Tibial artery (tissue), 4 donors: ENCODE measurements around the gene TM4SF18.

Experiments
- DNase-seq, 2 donors: peaks; one replicate each; pipeline ENCODE4 v3.0.0-alpha.2; 2019
- H3K27ac ChIP-seq, 2 donors: fragments of 200-600 bp; sonication (generic) in 1 of 2; 1 replicate in 1 of 2; 2 replicates in 1 of 2; pipeline ENCODE4 v1.5.1; 2018 to 2019; ENCODE audit warnings: mild to moderate bottlenecking in 1 of 2
- H3K27me3 ChIP-seq, 2 donors: fragments of 200-600 bp; sonication (generic) in 1 of 2; one replicate each; pipeline versions ENCODE4 v1.5.1 to v1.6.0; 2016 to 2019
- H3K36me3 ChIP-seq, 3 donors: fragments of 200-600 bp; sonication (generic) in 2 of 3; one replicate each; pipeline ENCODE4 v1.5.1; 2016 to 2019; ENCODE audit warnings: mild to moderate bottlenecking in 2 of 3
- H3K4me1 ChIP-seq, 4 donors: fragments of 200-600 bp; sonication (generic) in 2 of 4; 1 replicate in 3 of 4; 2 replicates in 1 of 4; pipeline ENCODE4 v1.5.1; 2016 to 2019
- H3K4me3 ChIP-seq, 2 donors: fragments of 200-600 bp; sonication (generic) in 1 of 2; 1 replicate in 1 of 2; 2 replicates in 1 of 2; pipeline ENCODE4 v1.5.1; 2018 to 2019; ENCODE audit warnings: mild to moderate bottlenecking in 2 of 2
- H3K9me3 ChIP-seq, 3 donors: fragments of 200-600 bp; sonication (generic) in 1 of 3; one replicate each; pipeline ENCODE4 v1.5.1; 2016 to 2019
- intact Hi-C: fragments of 100-400 bp; cut with DNase I; formaldehyde crosslinking; loops from one replicate; pipeline ENCODE4 v1.15.0; 2023; ENCODE audit warnings: low total_unique reads
- TF ChIP-seq, protein P1 (sequence below), 2 experiments: fragments of 200-600 bp in 1 of 2; fragments of 450-650 bp in 1 of 2; IDR thresholded peaks; one replicate each; pipeline ENCODE4 v1.5.1; 2017 to 2019; ENCODE audit warnings: antibody characterized with exemption in 2 of 2, mild to moderate bottlenecking in 1 of 2, moderate library complexity in 1 of 2

Gene TM4SF18

GRCh38 chr3:149319750-149320149, 13.7 kb downstream of the TM4SF18 start:
- no peaks in the 10 kb centered on the region for H3K27me3 ChIP-seq
- DNase-seq, result no peak
- H3K9me3 ChIP-seq, result no peaks in the 10 kb centered on the region
- H3K4me3 ChIP-seq, result no peak overlapping the region
- no peak overlapping the region for H3K27ac ChIP-seq
- no peaks in the 10 kb centered on the region for H3K36me3 ChIP-seq
- intact Hi-C loops, result no loop called here
- TF ChIP-seq, protein P1, sequence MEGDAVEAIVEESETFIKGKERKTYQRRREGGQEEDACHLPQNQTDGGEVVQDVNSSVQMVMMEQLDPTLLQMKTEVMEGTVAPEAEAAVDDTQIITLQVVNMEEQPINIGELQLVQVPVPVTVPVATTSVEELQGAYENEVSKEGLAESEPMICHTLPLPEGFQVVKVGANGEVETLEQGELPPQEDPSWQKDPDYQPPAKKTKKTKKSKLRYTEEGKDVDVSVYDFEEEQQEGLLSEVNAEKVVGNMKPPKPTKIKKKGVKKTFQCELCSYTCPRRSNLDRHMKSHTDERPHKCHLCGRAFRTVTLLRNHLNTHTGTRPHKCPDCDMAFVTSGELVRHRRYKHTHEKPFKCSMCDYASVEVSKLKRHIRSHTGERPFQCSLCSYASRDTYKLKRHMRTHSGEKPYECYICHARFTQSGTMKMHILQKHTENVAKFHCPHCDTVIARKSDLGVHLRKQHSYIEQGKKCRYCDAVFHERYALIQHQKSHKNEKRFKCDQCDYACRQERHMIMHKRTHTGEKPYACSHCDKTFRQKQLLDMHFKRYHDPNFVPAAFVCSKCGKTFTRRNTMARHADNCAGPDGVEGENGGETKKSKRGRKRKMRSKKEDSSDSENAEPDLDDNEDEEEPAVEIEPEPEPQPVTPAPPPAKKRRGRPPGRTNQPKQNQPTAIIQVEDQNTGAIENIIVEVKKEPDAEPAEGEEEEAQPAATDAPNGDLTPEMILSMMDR (IDR thresholded peaks at IDR 0.05), result no peak
- H3K4me1 ChIP-seq, result peaks cover 0 to 13% (median 0%) of the 10 kb centered on the region in 4 donors

DNA sequence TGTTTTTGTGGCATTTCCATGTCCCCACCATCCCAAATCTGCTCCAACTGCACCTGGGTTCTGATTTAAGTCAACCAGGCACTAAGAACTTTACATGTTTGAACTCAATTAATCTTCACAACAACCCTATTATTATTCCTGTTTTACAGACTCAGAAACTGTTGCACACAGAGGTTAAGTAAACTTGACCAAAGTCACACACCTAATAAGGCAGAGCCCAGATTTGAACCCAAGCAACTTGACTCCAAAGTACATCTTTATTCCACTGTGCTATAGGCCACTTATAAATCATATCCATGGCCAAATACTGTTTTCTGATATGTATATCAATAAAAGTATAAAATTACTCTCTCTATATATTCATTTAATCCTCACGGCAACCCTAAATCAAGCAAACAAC, 16.4 kb downstream of the TM4SF18 start:
- Histone ChIP-seq H3K27ac (no peak overlapping the region), H3K36me3 (no peaks in the 10 kb centered on the region), H3K27me3 (no peaks in the 10 kb centered on the region), H3K9me3 (no peaks in the 10 kb centered on the region), H3K4me3 (no peak overlapping the region), H3K4me1 (peaks cover 0 to 27% (median 0%) of the 10 kb centered on the region in 4 donors)
- no peak for DNase-seq
- intact Hi-C loops, result no loop called here
- TF ChIP-seq, protein P1 (IDR thresholded peaks at IDR 0.05), result no peak

DNA sequence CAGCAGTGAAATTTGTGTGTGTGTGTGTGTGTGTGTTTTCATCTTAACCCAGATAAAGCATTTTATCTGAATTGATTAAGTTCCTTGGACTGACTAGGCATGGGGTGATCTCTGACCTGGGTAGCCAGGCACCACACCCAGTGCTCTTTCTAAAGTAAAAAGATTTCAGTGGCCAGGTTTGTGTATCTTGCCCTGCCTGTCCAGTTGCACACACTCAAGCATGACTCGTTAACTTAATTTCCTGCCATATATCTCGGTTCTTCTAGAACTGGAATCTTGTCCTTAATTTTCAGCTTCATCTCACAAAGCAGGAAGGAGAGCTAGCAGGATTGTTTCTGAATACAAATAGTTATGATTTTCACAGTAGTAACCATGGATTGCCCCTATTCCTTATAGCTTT, 17.0 kb downstream of the TM4SF18 start:
- H3K4me1 ChIP-seq, result peaks cover 0 to 27% (median 0%) of the 10 kb centered on the region in 4 donors
- no peaks in the 10 kb centered on the region for H3K27me3 ChIP-seq
- no peak overlapping the region for H3K27ac ChIP-seq
- no peaks in the 10 kb centered on the region for H3K36me3 ChIP-seq
- intact Hi-C loops, result no loop called here
- no peaks in the 10 kb centered on the region for H3K9me3 ChIP-seq
- H3K4me3 ChIP-seq, result no peak overlapping the region
- TF ChIP-seq, protein P1 (IDR thresholded peaks at IDR 0.05), result no peak
- no peak for DNase-seq

GRCh38 chr3:149315694-149316093, 17.7 kb downstream of the TM4SF18 start:
- Histone ChIP-seq H3K4me3 (no peak overlapping the region), H3K4me1 (peaks cover 0 to 34% (median 1%) of the 10 kb centered on the region in 4 donors), H3K27me3 (no peaks in the 10 kb centered on the region), H3K27ac (peak overlapping the region; percentile 21 to 32), H3K9me3 (no peaks in the 10 kb centered on the region), H3K36me3 (no peaks in the 10 kb centered on the region)
- intact Hi-C loops, result no loop called here
- no peak for DNase-seq
- TF ChIP-seq, protein P1 (IDR thresholded peaks at IDR 0.05), result no peak

GRCh38 chr3:149314807-149315578, 18.4 kb downstream of the TM4SF18 start:
- peaks cover 0 to 39% (median 1%) of the 10 kb centered on the region in 4 donors for H3K4me1 ChIP-seq
- no peaks in the 10 kb centered on the region for H3K36me3 ChIP-seq
- H3K4me3 ChIP-seq, result no peak overlapping the region
- TF ChIP-seq, protein P1 (IDR thresholded peaks at IDR 0.05), result no peak
- no peak for DNase-seq
- H3K9me3 ChIP-seq, result no peaks in the 10 kb centered on the region
- H3K27ac ChIP-seq, result peak overlapping the region; percentile 21 to 32
- intact Hi-C loops, result no loop called here
- H3K27me3 ChIP-seq, result no peaks in the 10 kb centered on the region
